Measurements from ENCODE around the gene SLN.

The SLN gene

GRCh38 chr11:107678632-107678971 lies 33.3 kb downstream of the SLN start:
- H3K4me3 ChIP-seq (replicated peaks in 1 of 2; ENCODE audit: low read depth in 2 of 2, low read length in 2 of 2): no peak overlapping the region
- TF ChIP-seq CTCF (IDR thresholded peaks at IDR 0.05; ENCODE audit: low read depth, low read length): no peak
- no peak for DNase-seq (ENCODE audit: low read depth in 2 of 2)

- H3K4me3 ChIP-seq (replicated peaks in 1 of 2; ENCODE audit: low read depth in 2 of 2, low read length in 2 of 2): no peak overlapping the region
- no peak for DNase-seq (ENCODE audit: low read depth in 2 of 2)
- no peak for TF ChIP-seq CTCF (IDR thresholded peaks at IDR 0.05; ENCODE audit: low read depth, low read length)
Measured at GRCh38 chr11:107677924-107678631, 33.8 kb downstream of the SLN start.

- TF ChIP-seq CTCF (IDR thresholded peaks at IDR 0.05; ENCODE audit: low read depth, low read length): no peak
- no peak overlapping the region for H3K4me3 ChIP-seq (replicated peaks in 1 of 2; ENCODE audit: low read depth in 2 of 2, low read length in 2 of 2)
- DNase-seq (ENCODE audit: low read depth in 2 of 2): no peak
Measured at GRCh38 chr11:107676336-107677057, 35.4 kb downstream of the SLN start.

- DNase-seq (ENCODE audit: low read depth in 2 of 2): no peak
- no peak overlapping the region for H3K4me3 ChIP-seq (replicated peaks in 1 of 2; ENCODE audit: low read depth in 2 of 2, low read length in 2 of 2)
- TF ChIP-seq CTCF (IDR thresholded peaks at IDR 0.05; ENCODE audit: low read depth, low read length): no peak
Measured at GRCh38 chr11:107675902-107676301, 36.0 kb downstream of the SLN start.

GRCh38 chr11:107669893-107670601 lies 41.8 kb downstream of the SLN start:
- H3K4me3 ChIP-seq (replicated peaks in 1 of 2; ENCODE audit: low read depth in 2 of 2, low read length in 2 of 2): no peak overlapping the region
- no peak for TF ChIP-seq CTCF (IDR thresholded peaks at IDR 0.05; ENCODE audit: low read depth, low read length)
- DNase-seq (ENCODE audit: low read depth in 2 of 2): no peak

- TF ChIP-seq CTCF (IDR thresholded peaks at IDR 0.05; ENCODE audit: low read depth, low read length): no peak
- no peak overlapping the region for H3K4me3 ChIP-seq (replicated peaks in 1 of 2; ENCODE audit: low read depth in 2 of 2, low read length in 2 of 2)
- DNase-seq (ENCODE audit: low read depth in 2 of 2): no peak
Measured at GRCh38 chr11:107669191-107669740, 42.6 kb downstream of the SLN start.

All from cardiac fibroblast (primary cell).